GM12878 (cell line): Measurements from ENCODE around the gene CATSPERZ. TPM values are rescaled to one million over a fixed set of nuclear protein-coding genes. Genes with fewer than 3 reads are reported as not detected.
A peak's percentile ranks its signal among the peaks of the same experiment; 100 is the strongest.

ENCODE experiments used
- ATAC-seq: fragments of 200-7000 bp; cut with Tn5 transposase; 3 replicates; pipeline ENCODE4 v1.9.1; 2020; ENCODE audit warnings: mild to moderate bottlenecking, moderate library complexity
- BruUV-seq: library from RNA; stranded (reverse); fragments of 400-500 nt; replicated peaks from 2 replicates; lab custom pipeline; 2021; lab: Mats Ljungman, UMichigan
- CTCF ChIA-PET: fragments of 300-600 bp; sonication (Branson Sonifier 250); formaldehyde crosslinking; extraction: SDS; loops from one replicate; lab custom pipeline; 2021; ENCODE audit warnings: inconsistent platforms; lab: Yijun Ruan, JAX
- POLR2A ChIA-PET: fragments of 350-600 bp; formaldehyde crosslinking; extraction: SDS; loops from one replicate; lab custom pipeline; 2021; ENCODE audit warnings: inconsistent platforms; lab: Charles Lee
- RAD21 ChIA-PET: fragments of 300-600 bp; sonication (Branson Sonifier 250); formaldehyde crosslinking; loops from one replicate; lab custom pipeline; 2023; ENCODE audit warnings: antibody characterized with exemption; ENCODE audit not compliant: unreplicated experiment; lab: Charles Lee
- SMC1A ChIA-PET: fragments of 300-600 bp; sonication (Branson Sonifier 250); formaldehyde crosslinking; loops from one replicate; lab custom pipeline; 2023; ENCODE audit not compliant: unreplicated experiment, uncharacterized antibody; lab: Charles Lee
- DNase-seq: peaks from one replicate; pipeline ENCODE4 v3.0.0-alpha.2; 2011; ENCODE audit warnings: low read depth, low spot score
- FAIRE-seq: peaks from 3 replicates; lab custom pipeline; 2011; peaks lifted over from hg19 to GRCh38; lab: Jason Lieb, UNC
- H2AFZ ChIP-seq: 2 replicates; pipeline ENCODE4 v1.6.0; 2011; ENCODE audit warnings: low read depth, low read length, control low read depth; ENCODE audit not compliant: control insufficient read depth
- H3K27ac ChIP-seq: 2 replicates; pipeline ENCODE4 v1.5.1; 2011; ENCODE audit warnings: control low read depth; ENCODE audit not compliant: control insufficient read depth, insufficient read depth
- H3K27me3 ChIP-seq, 2 experiments: replicated peaks in 1 of 2; 2 replicates each; pipeline versions ENCODE4 v1.6.0 to v1.6.1; 2011; ENCODE audit warnings: low read length in 1 of 2; ENCODE audit not compliant: control insufficient read depth in 2 of 2, insufficient read depth in 2 of 2
- H3K36me3 ChIP-seq, 2 experiments: 2 replicates each; pipeline ENCODE4 v1.5.1; 2011; ENCODE audit warnings: low read length in 1 of 2; ENCODE audit not compliant: control insufficient read depth in 2 of 2, insufficient read depth in 2 of 2
- H3K4me1 ChIP-seq: 2 replicates; pipeline ENCODE4 v1.6.1; 2011; ENCODE audit warnings: mild to moderate bottlenecking, low read length, moderate library complexity, mixed read lengths; ENCODE audit not compliant: control insufficient read depth, insufficient read depth
- H3K4me2 ChIP-seq: 2 replicates; pipeline ENCODE4 v1.6.0; 2011; ENCODE audit warnings: control low read depth; ENCODE audit not compliant: control insufficient read depth, insufficient read depth
- H3K4me3 ChIP-seq: fragments of 200-600 bp; sonication (generic); 2 replicates; pipeline ENCODE4 v1.5.1; 2016
- H3K79me2 ChIP-seq: 2 replicates; pipeline ENCODE4 v1.6.0; 2011; ENCODE audit warnings: low read length; ENCODE audit not compliant: control insufficient read depth, insufficient read depth
- H3K9ac ChIP-seq: 2 replicates; pipeline ENCODE4 v1.8.0; 2011; ENCODE audit warnings: low read length, control low read depth, mixed read lengths; ENCODE audit not compliant: control insufficient read depth, insufficient read depth
- H3K9me3 ChIP-seq: replicated peaks from 3 replicates; pipeline ENCODE4 v1.5.1; 2011; ENCODE audit warnings: mild to moderate bottlenecking, low read length; ENCODE audit not compliant: control insufficient read depth, insufficient read depth
- H4K20me1 ChIP-seq: 2 replicates; pipeline ENCODE4 v1.6.0; 2011; ENCODE audit not compliant: control insufficient read depth, insufficient read depth
- ATF7 ChIP-seq: fragments of 450-650 bp; IDR thresholded peaks from 2 replicates; pipeline ENCODE4 v1.6.1; 2016; ENCODE audit warnings: low read depth, mild to moderate bottlenecking
- HSF1 ChIP-seq: fragments of 150-350 bp; IDR thresholded peaks from 2 replicates; pipeline ENCODE4 v1.6.1; 2014; ENCODE audit warnings: mild to moderate bottlenecking, low read depth, low read length
- POLR2AphosphoS2 ChIP-seq: IDR thresholded peaks from 2 replicates; pipeline ENCODE4 v1.6.1; 2011; ENCODE audit warnings: low read depth, mild to moderate bottlenecking, low read length, improper control_type of control experiment, moderate library complexity
- SMARCA5 ChIP-seq: fragments of 450-650 bp; IDR thresholded peaks from 2 replicates; pipeline ENCODE4 v1.6.1; 2017; ENCODE audit warnings: mild to moderate bottlenecking
- WRNIP1 ChIP-seq: IDR thresholded peaks from 2 replicates; pipeline ENCODE4 v1.6.1; 2011; ENCODE audit warnings: low read depth, low read length, improper control_type of control experiment, borderline replicate concordance
- ZZZ3 ChIP-seq: IDR thresholded peaks from 2 replicates; pipeline ENCODE4 v1.6.1; 2011; ENCODE audit warnings: low read depth; ENCODE audit not compliant: control insufficient read depth, insufficient read length
- WGBS: methylation state at CpG from one replicate; pipeline ENCODE4 v1.1.6; 2016; ENCODE audit warnings: low lambda C conversion rate; ENCODE audit not compliant: insufficient replicate concordance, insufficient coverage; ENCODE audit errors: missing lambda C conversion rate; 5-methylcytosine and 5-hydroxymethylcytosine counted together
- in situ Hi-C: fragments of 300-500 bp; cut with MboI; formaldehyde crosslinking; loops from 9 replicates; pipeline ENCODE4 v1.14.3; 2018; ENCODE audit warnings: mixed read lengths
- intact Hi-C: fragments of 100-400 bp; cut with micrococcal nuclease; formaldehyde crosslinking; loops from one replicate; pipeline ENCODE4 v1.14.2; 2022; ENCODE audit not compliant: unreplicated experiment
- polyA plus RNA-seq, 11 experiments: library from polyadenylated mRNA; depleted of rRNA in 4 of 11; unstranded in 6 of 11; stranded (reverse) in 5 of 11; fragments of >200 nt; fragmentation: Nextera tagmentation in 4 of 11; fragmentation: Illumina TruSeq in 1 of 11; extraction: Ambion mirVana in 4 of 11; extraction: Trizol in 1 of 11; gene quantifications; 1 replicate in 1 of 11; 2 replicates in 10 of 11; pipeline versions ENCODE4 v1.2.1 to v1.2.3, GENCODE V29; 2011 to 2016; ENCODE audit warnings: inconsistent platforms in 2 of 11, missing spikeins in 2 of 11, low read depth in 1 of 11
- total RNA-seq, 4 experiments: library from RNA; depleted of rRNA in 3 of 4; stranded (reverse); fragments of >200 nt in 3 of 4; fragmentation: Illumina TruSeq in 1 of 4; extraction: Trizol in 1 of 4; gene quantifications; 2 replicates each; pipeline versions ENCODE4 v1.2.1 to v1.2.3, GENCODE V29; 2013 to 2021

CATSPERZ gene
- total and polyA plus RNA-seq, 10 of the 15 experiments (the other 5 are each of a cell fraction or from before 2014, with no cell fraction given) = 0.12 to 0.31 TPM; not detected in 8

GRCh38 chr11:64253043-64253442, 47.1 kb upstream of the CATSPERZ start:
- no peaks in the 10 kb centered on the region for H3K9me3 ChIP-seq
- RAD21 ChIA-PET = interaction anchor here (1.3 to 3.1 kb wide), 4 partner anchors 9 to 65 kb away, joined by 3 to 30 read pairs (median 4); partner anchors contain the start of genes FERMT3, PRDX5 and TRMT112
- DNase-seq = no peak
- FAIRE-seq = no peak
- intact Hi-C loops (no loop called here), in situ Hi-C loops (no loop called here)
- no peak for ATAC-seq
- H3K27ac ChIP-seq = no peak overlapping the region
- H4K20me1 ChIP-seq = no peaks in the 10 kb centered on the region
- H3K4me1 ChIP-seq = peaks cover 6% of the 10 kb centered on the region
- POLR2A ChIA-PET = interaction anchor here (1.3 to 1.9 kb wide), 3 partner anchors 18 to 48 kb away, joined by 5 to 10 read pairs (median 6); partner anchors contain the start of gene FERMT3
- no peak overlapping the region for H3K9ac ChIP-seq
- H3K4me2 ChIP-seq = 0 out of 2 replicates have a peak overlapping the region, but pooled peaks have one; percentile 15
- TF ChIP-seq SMARCA5 (no peak), WRNIP1 (no peak), HSF1 (no peak), ZZZ3 (no peak), POLR2AphosphoS2 (no peak), ATF7 (no peak)
- no peaks in the 10 kb centered on the region; a peak in 2 of 4 replicates for H3K36me3 ChIP-seq
- CTCF ChIA-PET = interaction anchor here (1.4 to 4.8 kb wide), 5 partner anchors 15 to 68 kb away, joined by 4 to 64 read pairs (median 23); partner anchors contain the start of genes CATSPERZ, FERMT3 and STIP1
- no peaks in the 10 kb centered on the region for H3K27me3 ChIP-seq
- 82% methylated on average over 8 of the region's 8 CpGs for WGBS
- no peak overlapping the region for H2AFZ ChIP-seq
- H3K79me2 ChIP-seq = no peaks in the 10 kb centered on the region; the same call in 1 of the 2 replicates
- TSS peak; percentile 64 for BruUV-seq
- SMC1A ChIA-PET = interaction anchor here (1.1 to 1.7 kb wide), 2 partner anchors 47 to 49 kb away, joined by 5 to 15 read pairs; partner anchors contain the start of gene FERMT3
- H3K4me3 ChIP-seq = no peak overlapping the region
